Ishikawa (cell line): ENCODE data around the gene RAB3IL1.

ENCODE experiments used
- CEBPB ChIP-seq: IDR thresholded peaks from 2 replicates; pipeline ENCODE4 v1.6.1; 2012
- CREB1 ChIP-seq: IDR thresholded peaks from 2 replicates; pipeline ENCODE4 v1.6.1; 2012; ENCODE audit warnings: low read depth
- EGR1 ChIP-seq: IDR thresholded peaks from 2 replicates; pipeline ENCODE4 v1.6.1; 2012
- EP300 ChIP-seq: IDR thresholded peaks from 2 replicates; pipeline ENCODE4 v1.6.1; 2012; ENCODE audit warnings: borderline replicate concordance
- FOXM1 ChIP-seq: IDR thresholded peaks from 2 replicates; pipeline ENCODE4 v1.6.1; 2012; ENCODE audit warnings: low read depth, borderline replicate concordance
- NFIC ChIP-seq: IDR thresholded peaks from 2 replicates; pipeline ENCODE4 v1.6.1; 2012
- RAD21 ChIP-seq: IDR thresholded peaks from 2 replicates; pipeline ENCODE4 v1.6.1; 2012; ENCODE audit warnings: low read depth
- REST ChIP-seq: IDR thresholded peaks from 2 replicates; pipeline ENCODE4 v1.6.1; 2012; ENCODE audit warnings: low read depth, mild to moderate bottlenecking
- TAF1 ChIP-seq: IDR thresholded peaks from 2 replicates; pipeline ENCODE4 v1.6.1; 2012; ENCODE audit warnings: low read depth, mild to moderate bottlenecking
- TCF12 ChIP-seq: IDR thresholded peaks from 2 replicates; pipeline ENCODE4 v1.6.1; 2012; ENCODE audit warnings: low read depth
- TEAD4 ChIP-seq: IDR thresholded peaks from 2 replicates; pipeline ENCODE4 v1.6.1; 2012
- USF1 ChIP-seq: IDR thresholded peaks from 2 replicates; pipeline ENCODE4 v1.6.1; 2012
- YY1 ChIP-seq: IDR thresholded peaks from 2 replicates; pipeline ENCODE4 v1.6.1; 2012; ENCODE audit warnings: low read depth
- ZBTB7A ChIP-seq: IDR thresholded peaks from 2 replicates; pipeline ENCODE4 v1.6.1; 2012; ENCODE audit warnings: low read depth
- TF ChIP-seq, protein P1 (sequence below): IDR thresholded peaks from 2 replicates; pipeline ENCODE4 v1.6.1; 2012

RAB3IL1 gene

GRCh38 chr11:61928606-61929005 lies 11.2 kb upstream of the RAB3IL1 start:
- no peak for TF ChIP-seq YY1
- TF ChIP-seq REST = no peak
- TF ChIP-seq ZBTB7A = no peak
- TF ChIP-seq TCF12 = no peak
- no peak for TF ChIP-seq TAF1
- TF ChIP-seq RAD21 = no peak
- no peak for TF ChIP-seq FOXM1
- TF ChIP-seq NFIC = no peak
- TF ChIP-seq, protein P1, sequence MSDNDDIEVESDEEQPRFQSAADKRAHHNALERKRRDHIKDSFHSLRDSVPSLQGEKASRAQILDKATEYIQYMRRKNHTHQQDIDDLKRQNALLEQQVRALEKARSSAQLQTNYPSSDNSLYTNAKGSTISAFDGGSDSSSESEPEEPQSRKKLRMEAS = no peak
- TF ChIP-seq EP300 = no peak
- no peak for TF ChIP-seq USF1

DNA sequence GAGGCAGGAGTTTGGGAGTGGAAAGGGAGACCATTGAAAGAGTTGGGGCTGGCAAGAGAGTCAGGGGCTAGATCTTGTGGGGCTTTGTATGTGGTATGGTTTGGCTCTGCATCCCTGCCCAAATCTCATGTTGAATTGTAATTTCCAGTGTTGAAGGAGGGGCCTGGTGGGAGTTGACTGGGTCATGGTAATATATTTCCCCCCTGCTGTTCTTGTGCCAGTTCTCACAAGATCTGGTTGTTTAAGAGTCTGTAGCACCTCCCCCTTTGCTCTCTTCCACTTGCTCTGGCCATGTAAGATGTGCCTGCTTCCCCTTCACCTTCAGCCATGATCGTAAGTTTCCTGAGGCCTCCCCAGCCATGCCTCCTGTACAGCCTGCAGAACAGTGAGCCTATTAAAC lies 10.1 kb upstream of the RAB3IL1 start:
- TF ChIP-seq FOXM1 = no peak
- no peak for TF ChIP-seq YY1
- no peak for TF ChIP-seq TCF12
- TF ChIP-seq RAD21 = no peak
- TF ChIP-seq TEAD4 = no peak
- no peak for TF ChIP-seq CREB1
- TF ChIP-seq NFIC = no peak
- no peak for TF ChIP-seq ZBTB7A
- TF ChIP-seq EP300 = no peak
- TF ChIP-seq REST = no peak
- TF ChIP-seq USF1 = no peak
- TF ChIP-seq, protein P1 = no peak
- TF ChIP-seq EGR1 = no peak
- no peak for TF ChIP-seq TAF1
- no peak for TF ChIP-seq CEBPB

GRCh38 chr11:61926235-61926634 lies 8.9 kb upstream of the RAB3IL1 start:
- no peak for TF ChIP-seq CREB1
- TF ChIP-seq TEAD4 = no peak
- no peak for TF ChIP-seq EP300
- TF ChIP-seq CEBPB = no peak
- no peak for TF ChIP-seq ZBTB7A
- no peak for TF ChIP-seq RAD21

GRCh38 chr11:61925736-61926135 lies 8.4 kb upstream of the RAB3IL1 start:
- TF ChIP-seq EP300 (no peak), FOXM1 (no peak), USF1 (no peak), TAF1 (no peak), YY1 (no peak), CREB1 (no peak), CEBPB (no peak), NFIC (no peak)

GRCh38 chr11:61924064-61924455 lies 6.7 kb upstream of the RAB3IL1 start:
- TF ChIP-seq TEAD4 = no peak
- no peak for TF ChIP-seq EGR1
- no peak for TF ChIP-seq CEBPB
- no peak for TF ChIP-seq YY1
- no peak for TF ChIP-seq CREB1
- no peak for TF ChIP-seq REST
- TF ChIP-seq, protein P1 = no peak
- TF ChIP-seq TAF1 = no peak
